Measurements from ENCODE around the gene TTI1.

The TTI1 gene

GRCh38 chr20:37958856-37959520 is 74.3 kb downstream of the TTI1 start:
- DNase-seq, result no peak

DNA sequence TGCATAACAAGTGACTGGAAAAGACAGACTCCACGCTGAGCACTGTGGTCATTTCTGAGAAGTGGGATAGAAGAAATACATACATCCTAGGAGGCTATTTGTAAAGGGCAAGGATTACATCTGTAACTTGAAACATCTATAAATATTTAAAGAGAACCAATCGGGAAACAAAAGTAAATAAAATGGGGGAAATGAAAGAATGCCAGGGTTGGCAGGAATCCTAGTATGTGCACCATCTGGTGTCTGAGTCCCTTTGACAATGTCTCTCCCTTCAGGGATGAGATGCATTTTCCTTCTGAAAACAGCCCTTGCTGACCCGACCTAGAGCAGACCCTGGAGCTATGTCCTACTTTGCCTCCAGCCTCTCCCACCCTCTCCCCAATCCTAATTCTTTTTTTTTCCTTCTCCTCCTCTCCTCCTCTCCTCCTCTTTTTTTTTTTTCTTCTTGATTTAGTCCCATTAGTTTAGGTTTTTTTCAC is 77.1 kb downstream of the TTI1 start:
- peak; percentile 83 for DNase-seq

DNA sequence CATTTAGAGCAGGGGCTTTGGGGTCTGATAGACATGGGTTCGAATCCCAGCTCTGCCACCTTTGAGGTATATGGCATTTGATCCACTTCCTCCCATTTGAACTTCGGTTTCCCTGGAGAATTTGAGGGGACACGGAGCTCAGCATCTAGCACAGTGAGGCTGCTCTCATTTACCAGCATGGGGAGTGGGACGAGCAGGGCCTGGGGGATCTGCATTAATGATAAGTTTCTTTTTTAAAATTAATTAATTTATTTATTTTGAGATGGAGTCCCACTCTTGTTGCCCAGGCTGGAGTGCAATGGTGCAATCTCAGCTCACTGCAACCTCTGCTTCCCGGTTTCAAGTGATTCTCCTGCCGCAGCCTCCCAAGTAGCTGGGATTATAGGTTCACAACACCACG is 77.7 kb downstream of the TTI1 start:
- no peak for DNase-seq

DNA sequence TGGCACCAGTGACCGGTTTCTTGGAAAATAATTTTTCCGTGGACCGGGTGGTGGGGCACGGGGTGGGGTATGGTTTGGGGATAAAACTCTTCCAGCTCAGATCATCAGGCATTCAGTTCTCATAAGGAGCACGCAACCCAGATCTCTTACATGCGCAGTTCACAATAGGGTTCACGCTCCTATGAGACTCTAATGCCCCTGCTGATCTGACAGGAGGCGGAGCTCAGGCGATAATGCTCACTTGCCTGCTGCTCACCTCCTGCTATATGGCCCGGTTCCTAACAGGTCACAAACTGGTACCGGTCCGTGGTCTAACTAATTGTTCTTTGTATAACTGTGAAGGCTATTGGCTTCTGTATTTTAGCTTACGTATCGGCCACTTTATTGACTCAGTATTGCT is 78.6 kb downstream of the TTI1 start:
- no peak for DNase-seq

DNA sequence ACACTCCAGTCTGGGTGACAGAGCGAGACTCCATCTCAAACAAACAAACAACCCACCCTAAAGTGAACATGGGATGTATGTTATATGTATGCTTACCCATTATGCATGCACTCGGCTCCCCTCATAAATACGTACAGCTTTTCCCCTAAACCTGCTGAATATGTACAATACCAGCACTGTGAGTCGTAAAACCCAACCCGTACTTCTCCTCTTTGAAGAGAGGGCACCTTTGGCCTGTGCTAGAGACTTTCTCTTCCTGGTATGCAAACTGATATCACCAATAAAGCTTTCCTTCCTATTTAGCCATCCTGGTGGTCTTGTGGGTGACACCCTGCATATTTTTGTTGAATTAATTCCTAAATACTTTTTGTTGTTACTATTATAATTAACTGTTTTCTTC is 79.1 kb downstream of the TTI1 start:
- no peak for DNase-seq

GRCh38 chr20:37948956-37949355 is 84.3 kb downstream of the TTI1 start:
- no peak for DNase-seq

GRCh38 chr20:37947943-37948342 is 85.3 kb downstream of the TTI1 start:
- no peak for DNase-seq

DNA sequence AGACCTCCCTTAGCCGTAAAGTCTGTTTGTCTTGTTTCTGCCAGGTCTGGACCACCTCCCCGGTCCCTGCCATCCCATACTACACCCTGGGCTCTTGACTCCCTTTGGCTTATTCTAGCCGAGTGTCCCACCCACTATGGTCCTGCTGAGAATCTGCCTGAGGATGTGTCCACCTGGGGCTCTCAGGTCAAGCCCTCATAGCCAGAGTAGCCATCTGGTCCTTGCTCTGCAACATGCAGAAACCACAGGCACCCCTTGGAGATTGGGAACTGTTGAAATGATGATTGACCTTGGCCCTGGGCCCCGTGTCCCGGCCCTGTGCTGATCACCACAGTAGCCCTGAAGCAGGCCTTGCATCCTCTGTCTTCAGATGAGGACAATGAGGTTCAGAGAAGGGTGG is 86.3 kb downstream of the TTI1 start:
- no peak for DNase-seq

DNA sequence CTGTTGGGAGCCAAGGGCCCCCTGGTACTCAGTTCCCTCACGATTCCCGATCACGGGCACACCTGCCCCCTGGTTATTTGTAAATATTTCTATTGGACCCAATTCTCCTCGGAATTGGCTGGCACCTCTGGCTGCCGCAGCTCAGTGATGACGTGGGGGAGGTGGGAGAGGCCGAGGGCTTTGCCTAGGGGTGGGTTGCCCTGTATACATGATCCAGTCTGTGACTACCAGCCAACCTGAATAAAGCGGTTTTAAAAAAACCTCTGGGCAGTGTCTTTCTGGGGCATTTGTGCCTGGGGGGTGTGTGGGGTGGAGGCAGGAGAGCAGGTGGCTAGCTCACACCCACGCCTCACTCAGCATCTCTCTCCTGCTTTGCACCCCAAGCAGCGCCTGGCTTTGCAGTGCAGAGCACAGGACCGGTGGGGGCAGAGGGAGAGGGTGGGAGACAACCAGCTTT is 88.1 kb downstream of the TTI1 start:
- no peak for DNase-seq

GRCh38 chr20:37944456-37944981 is 88.7 kb downstream of the TTI1 start:
- DNase-seq, result no peak

GRCh38 chr20:37943501-37944455 is 89.5 kb downstream of the TTI1 start:
- DNase-seq, result no peak

- no peak for DNase-seq
Measured at GRCh38 chr20:37943033-37943432, 90.2 kb downstream of the TTI1 start.

DNA sequence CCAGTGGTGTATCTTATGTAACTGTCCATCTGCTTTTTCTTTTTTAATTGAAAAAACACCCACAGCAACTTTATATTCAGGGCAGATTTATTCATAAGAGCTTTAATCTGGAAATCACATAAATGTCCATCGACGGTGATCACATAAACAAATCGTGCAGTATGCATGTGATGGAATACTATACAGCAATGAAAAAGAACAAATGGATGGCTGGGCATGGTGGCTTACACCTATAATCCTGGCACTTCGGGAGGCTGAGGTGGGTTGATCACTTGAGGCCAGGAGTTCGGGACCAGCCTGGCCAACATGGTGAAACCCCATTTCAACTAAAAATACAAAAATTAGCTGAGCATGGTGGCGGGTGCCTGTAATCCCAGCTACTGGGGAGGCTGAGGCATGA is 91.3 kb downstream of the TTI1 start:
- no peak for DNase-seq

- DNase-seq, result no peak
Measured at GRCh38 chr20:37941332-37941731, 91.9 kb downstream of the TTI1 start.

- no peak for DNase-seq
Measured at GRCh38 chr20:37940858-37941257, 92.4 kb downstream of the TTI1 start.

DNA sequence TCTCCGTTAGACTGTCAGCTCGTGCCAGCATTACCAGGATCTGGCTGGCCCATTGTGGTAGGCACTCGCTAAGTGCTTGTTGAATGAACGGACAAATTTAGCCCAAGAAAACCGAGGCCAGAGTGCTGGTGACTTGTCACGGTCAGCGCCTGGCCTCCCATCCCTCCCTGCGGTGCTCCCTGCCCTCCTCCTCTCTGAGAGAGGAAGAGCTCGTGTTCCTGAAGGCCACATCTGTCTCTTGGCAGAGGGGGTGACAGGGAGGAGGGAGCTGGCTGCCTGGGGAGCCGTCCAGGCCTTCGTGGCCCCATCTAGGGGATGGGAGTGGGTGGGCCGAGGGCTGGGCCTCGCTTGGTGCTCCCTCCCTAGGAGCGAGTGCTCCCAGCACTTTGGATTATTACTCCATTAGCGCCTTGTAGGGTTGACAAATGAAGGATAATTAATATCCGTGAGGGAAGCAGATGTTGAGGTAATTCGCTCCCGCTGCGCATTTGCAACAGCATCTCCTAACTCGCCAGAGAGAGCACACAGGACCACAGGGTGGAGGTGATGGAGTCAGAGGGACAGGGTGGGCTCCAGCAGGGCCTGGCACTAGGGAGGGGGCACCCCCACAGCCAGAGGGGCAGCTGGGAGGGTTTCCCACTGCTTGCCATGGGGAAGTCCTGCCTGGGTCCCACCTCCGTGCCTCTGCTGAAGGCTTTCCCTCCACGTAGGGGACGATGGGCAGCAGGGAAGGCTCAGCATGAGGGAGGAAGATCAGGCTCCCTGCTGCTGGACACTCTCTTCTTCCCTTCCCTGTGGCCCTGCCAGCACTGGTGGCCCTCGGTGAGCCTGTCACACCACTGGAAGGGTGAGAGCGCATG is 93.3 kb downstream of the TTI1 start:
- DNase-seq, result no peak

DNA sequence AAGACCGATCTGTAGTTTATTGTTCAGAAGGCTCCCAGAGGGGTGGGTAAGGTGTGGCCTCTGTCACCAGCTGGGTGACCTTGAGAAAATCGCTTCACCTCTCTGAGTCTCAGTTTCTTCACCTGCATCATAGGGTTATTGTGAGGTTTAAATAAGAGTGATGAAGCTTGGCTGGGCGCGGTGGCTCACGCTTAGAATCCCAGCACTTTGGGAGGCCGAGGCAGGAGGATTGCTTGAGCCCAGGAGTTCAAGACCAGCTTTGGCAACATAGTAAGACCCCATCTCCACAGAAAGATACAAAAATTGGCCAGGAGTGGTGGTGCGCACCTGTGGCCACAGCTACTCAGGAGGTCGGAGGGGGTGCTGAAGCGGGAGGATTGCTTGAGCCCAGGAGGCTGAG is 94.3 kb downstream of the TTI1 start:
- no peak for DNase-seq

- DNase-seq, result no peak
Measured at GRCh38 chr20:37938181-37938750, 95.0 kb downstream of the TTI1 start.

DNA sequence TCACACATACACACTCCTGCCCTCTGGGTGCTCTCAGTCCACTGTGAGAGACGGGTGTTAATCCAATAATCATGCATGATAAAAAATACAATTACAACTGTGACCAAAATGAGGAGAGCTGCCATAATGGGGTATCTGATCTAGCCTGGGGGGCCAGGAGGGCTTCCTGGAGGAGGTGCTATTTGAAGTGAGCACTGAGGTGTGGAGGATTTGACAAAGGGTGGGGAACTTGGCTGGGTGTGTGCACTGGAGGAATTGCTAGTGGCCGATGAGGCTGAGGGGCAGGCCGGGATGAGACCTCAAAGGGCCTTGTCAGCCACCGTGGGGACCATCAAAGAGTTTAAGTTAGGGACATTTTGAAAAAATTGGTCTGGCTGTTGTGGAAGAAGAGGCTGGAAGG is 95.6 kb downstream of the TTI1 start:
- no peak for DNase-seq

GRCh38 chr20:37936451-37936850 is 96.8 kb downstream of the TTI1 start:
- no peak for DNase-seq

- no peak for DNase-seq
Measured at GRCh38 chr20:37936041-37936440, 97.2 kb downstream of the TTI1 start.

DNA sequence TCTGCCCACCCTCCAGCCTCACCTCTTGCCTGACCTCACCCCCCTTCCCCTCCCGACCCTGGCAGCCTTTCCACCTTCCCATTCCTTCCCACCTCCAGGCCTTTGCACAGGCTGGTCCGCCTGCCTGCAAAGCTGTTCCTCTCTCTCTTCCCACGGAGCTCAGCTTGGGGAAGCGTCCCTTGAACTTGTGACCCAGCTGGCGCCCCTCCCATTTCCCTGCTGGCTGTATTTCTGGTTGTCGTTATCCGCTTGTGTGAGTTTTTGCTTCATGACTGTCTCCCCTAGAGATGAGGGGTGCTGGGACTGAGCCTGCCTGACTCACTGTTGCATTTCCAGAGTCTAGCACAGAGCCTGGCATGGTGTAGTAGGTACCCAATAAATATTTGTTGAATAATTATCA is 97.8 kb downstream of the TTI1 start:
- no peak for DNase-seq

All from NCI-H1694 (cell line).